DMS 273 (cell line): ENCODE measurements around the gene RSPRY1.

Experiments
- DNase-seq: peaks from one replicate; lab custom pipeline; 2025; ENCODE audit not compliant: unreplicated experiment; lab: John Stamatoyannopoulos, UW

RSPRY1 gene

GRCh38 chr16:57289391-57290257 is 103.5 kb downstream of the RSPRY1 start:
- no peak for DNase-seq
